Subcutaneous abdominal adipose tissue (tissue), 5 donors: ENCODE results near the gene PPP2R1A.

Experiments used
- H3K27ac ChIP-seq: one replicate; pipeline ENCODE4 v1.7.0; 2013; ENCODE audit warnings: low read depth, mild to moderate bottlenecking, inconsistent platforms, low read length, moderate library complexity
- H3K27me3 ChIP-seq, 5 donors: one replicate each; pipeline ENCODE4 v1.7.0; 2013; ENCODE audit warnings: low read length in 5 of 5, inconsistent platforms in 1 of 5; ENCODE audit not compliant: control insufficient read depth in 5 of 5, insufficient read depth in 4 of 5
- H3K36me3 ChIP-seq, 5 donors: one replicate each; pipeline ENCODE4 v1.7.0; 2013; ENCODE audit warnings: low read length in 5 of 5; ENCODE audit not compliant: control insufficient read depth in 5 of 5, insufficient read depth in 5 of 5
- H3K4me1 ChIP-seq, 5 donors: one replicate each; pipeline ENCODE4 v1.7.0; 2013; ENCODE audit warnings: low read length in 5 of 5, mild to moderate bottlenecking in 3 of 5, moderate library complexity in 1 of 5; ENCODE audit not compliant: control insufficient read depth in 5 of 5, insufficient read depth in 5 of 5
- H3K4me3 ChIP-seq, 5 donors: one replicate each; pipeline ENCODE4 v1.7.0; 2013; ENCODE audit warnings: low read length in 5 of 5, low read depth in 1 of 5
- H3K9ac ChIP-seq, 5 donors: one replicate each; pipeline ENCODE4 v1.7.0; 2013; ENCODE audit warnings: low read length in 5 of 5, mild to moderate bottlenecking in 4 of 5, moderate library complexity in 3 of 5
- H3K9me3 ChIP-seq, 5 donors: one replicate each; pipeline ENCODE4 v1.7.0; 2013; ENCODE audit warnings: low read length in 5 of 5; ENCODE audit not compliant: control insufficient read depth in 5 of 5
- donor health status: healthy.
- donor health status: healthy.
- donor health status: healthy.
- donor health status: healthy.
- donor health status: healthy.

PPP2R1A gene

GRCh38 chr19:52221031-52221430, 31.2 kb downstream of the PPP2R1A start:
- Histone ChIP-seq H3K4me3 (no peak overlapping the region), H3K36me3 (peaks cover 21 to 99% (median 95%) of the 10 kb centered on the region in 5 donors), H3K27ac (no peak overlapping the region), H3K9me3 (no peaks in the 10 kb centered on the region), H3K9ac (no peak overlapping the region), H3K27me3 (no peaks in the 10 kb centered on the region), H3K4me1 (peaks cover 0 to 4% (median 0%) of the 10 kb centered on the region in 5 donors)

GRCh38 chr19:52221831-52222375, 32.1 kb downstream of the PPP2R1A start:
- H3K27ac ChIP-seq = no peak overlapping the region
- peaks cover 0 to 4% (median 0%) of the 10 kb centered on the region in 5 donors for H3K4me1 ChIP-seq
- H3K4me3 ChIP-seq = no peak overlapping the region
- H3K9ac ChIP-seq = no peak overlapping the region
- no peaks in the 10 kb centered on the region for H3K27me3 ChIP-seq
- H3K9me3 ChIP-seq = no peaks in the 10 kb centered on the region
- peaks cover 25 to 99% (median 95%) of the 10 kb centered on the region in 5 donors for H3K36me3 ChIP-seq

- H3K9ac ChIP-seq = no peak overlapping the region
- H3K27me3 ChIP-seq = no peaks in the 10 kb centered on the region
- no peak overlapping the region for H3K27ac ChIP-seq
- H3K4me3 ChIP-seq = no peak overlapping the region
- no peaks in the 10 kb centered on the region for H3K9me3 ChIP-seq
- peaks cover 0 to 4% (median 0%) of the 10 kb centered on the region in 5 donors for H3K4me1 ChIP-seq
- peaks cover 29 to 97% (median 92%) of the 10 kb centered on the region in 5 donors for H3K36me3 ChIP-seq
These were observed 34.4 kb downstream of the PPP2R1A start for GRCh38 chr19:52224211-52224610.

GRCh38 chr19:52226652-52227051, 36.8 kb downstream of the PPP2R1A start:
- peaks cover 23 to 73% (median 68%) of the 10 kb centered on the region in 5 donors for H3K36me3 ChIP-seq
- no peak overlapping the region for H3K9ac ChIP-seq
- no peaks in the 10 kb centered on the region for H3K9me3 ChIP-seq
- no peak overlapping the region for H3K4me3 ChIP-seq
- no peaks in the 10 kb centered on the region for H3K4me1 ChIP-seq
- no peaks in the 10 kb centered on the region for H3K27me3 ChIP-seq
- H3K27ac ChIP-seq = no peak overlapping the region

GRCh38 chr19:52227196-52227940, 37.5 kb downstream of the PPP2R1A start:
- Histone ChIP-seq H3K36me3 (peaks cover 22 to 66% (median 61%) of the 10 kb centered on the region in 5 donors), H3K27me3 (no peaks in the 10 kb centered on the region)

GRCh38 chr19:52227980-52228379, 38.1 kb downstream of the PPP2R1A start:
- H3K27ac ChIP-seq = no peak overlapping the region
- no peaks in the 10 kb centered on the region for H3K9me3 ChIP-seq
- no peaks in the 10 kb centered on the region for H3K4me1 ChIP-seq
- no peak overlapping the region for H3K4me3 ChIP-seq
- H3K36me3 ChIP-seq = peaks cover 19 to 60% (median 55%) of the 10 kb centered on the region in 5 donors
- no peaks in the 10 kb centered on the region for H3K27me3 ChIP-seq
- no peak overlapping the region for H3K9ac ChIP-seq

More at GRCh38 chr19:52227196-52227940, 37.5 kb downstream of the PPP2R1A start:
- Histone ChIP-seq H3K9me3 (no peaks in the 10 kb centered on the region), H3K9ac (no peak overlapping the region), H3K4me1 (no peaks in the 10 kb centered on the region), H3K4me3 (no peak overlapping the region), H3K27ac (no peak overlapping the region)

- no peaks in the 10 kb centered on the region for H3K4me1 ChIP-seq
- no peak overlapping the region for H3K4me3 ChIP-seq
- peaks cover 8 to 44% (median 39%) of the 10 kb centered on the region in 5 donors for H3K36me3 ChIP-seq
- H3K27me3 ChIP-seq = no peaks in the 10 kb centered on the region
- H3K9ac ChIP-seq = no peak overlapping the region
- H3K9me3 ChIP-seq = no peaks in the 10 kb centered on the region
- H3K27ac ChIP-seq = no peak overlapping the region
These were observed 39.7 kb downstream of the PPP2R1A start for GRCh38 chr19:52229524-52229923.

GRCh38 chr19:52230685-52231084, 40.8 kb downstream of the PPP2R1A start:
- no peak overlapping the region for H3K9ac ChIP-seq
- no peaks in the 10 kb centered on the region for H3K9me3 ChIP-seq
- H3K27me3 ChIP-seq = no peaks in the 10 kb centered on the region
- no peak overlapping the region for H3K27ac ChIP-seq
- no peak overlapping the region for H3K4me3 ChIP-seq
- H3K4me1 ChIP-seq = no peaks in the 10 kb centered on the region
- peaks cover 8 to 34% (median 32%) of the 10 kb centered on the region in 5 donors for H3K36me3 ChIP-seq

- H3K27ac ChIP-seq = no peak overlapping the region
- no peaks in the 10 kb centered on the region for H3K4me1 ChIP-seq
- H3K36me3 ChIP-seq = peaks cover 8 to 27% (median 26%) of the 10 kb centered on the region in 5 donors
These were observed 41.5 kb downstream of the PPP2R1A start for GRCh38 chr19:52231154-52231910.

GRCh38 chr19:52234406-52234805, 44.6 kb downstream of the PPP2R1A start:
- Histone ChIP-seq H3K27ac (no peak overlapping the region), H3K36me3 (no peaks in the 10 kb centered on the region), H3K27me3 (no peaks in the 10 kb centered on the region), H3K9me3 (no peaks in the 10 kb centered on the region), H3K4me3 (no peak overlapping the region), H3K4me1 (no peaks in the 10 kb centered on the region), H3K9ac (no peak overlapping the region)

More at GRCh38 chr19:52231154-52231910, 41.5 kb downstream of the PPP2R1A start:
- Histone ChIP-seq H3K27me3 (no peaks in the 10 kb centered on the region), H3K9me3 (no peaks in the 10 kb centered on the region), H3K4me3 (no peak overlapping the region), H3K9ac (no peak overlapping the region)
